CMK (cell line): ENCODE data around the gene CDC42BPB.
"Not testable (repeated sequence)": the region's sequence is repeated elsewhere in the genome, so short reads cannot be mapped to it uniquely, and the experiment has no call there.

Source experiments
- DNase-seq: peaks from one replicate; pipeline ENCODE4 v3.0.0-alpha.2; 2010; ENCODE audit warnings: low read depth

CDC42BPB gene

GRCh38 chr14:102900631-102901571, 156.4 kb downstream of the CDC42BPB start:
- no peak for DNase-seq

GRCh38 chr14:102899516-102899900, 157.8 kb downstream of the CDC42BPB start:
- no peak for DNase-seq

DNA sequence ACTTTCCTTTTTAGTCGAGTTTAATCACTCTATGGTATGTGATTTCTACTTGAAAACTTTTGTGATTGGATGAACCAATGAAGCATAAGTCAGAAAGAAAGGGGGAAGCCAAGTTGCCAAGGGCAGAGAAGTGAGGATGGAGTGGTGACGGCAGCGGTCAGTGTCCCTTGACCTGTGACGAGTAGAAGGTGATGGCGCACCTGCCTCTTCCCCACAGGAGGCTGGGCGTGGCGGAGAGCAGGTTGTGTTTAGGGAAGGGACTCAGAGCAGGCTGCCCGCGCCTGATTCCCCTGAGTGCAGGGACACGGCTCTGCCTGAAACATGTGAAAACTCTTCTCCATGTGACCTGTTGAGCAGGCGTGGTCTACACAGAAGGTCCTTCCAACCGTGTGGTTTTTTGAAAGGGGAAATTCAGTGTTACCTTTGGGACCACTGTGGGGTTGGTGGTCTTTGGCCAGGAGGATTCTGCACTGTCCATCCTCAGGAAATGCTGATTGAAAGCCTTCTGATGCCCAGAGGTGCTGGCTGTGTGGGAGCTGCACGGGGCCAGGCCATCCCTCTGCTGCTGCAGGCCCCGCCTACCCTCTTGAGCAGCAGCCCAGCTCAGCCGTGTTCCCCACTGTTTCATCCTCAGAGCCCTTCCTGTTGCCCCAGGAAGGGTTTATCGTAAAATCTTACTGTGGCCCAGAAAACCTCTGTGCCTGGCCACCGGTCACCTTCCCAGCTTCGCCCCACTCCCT, 158.4 kb downstream of the CDC42BPB start:
- DNase-seq: no peak

DNA sequence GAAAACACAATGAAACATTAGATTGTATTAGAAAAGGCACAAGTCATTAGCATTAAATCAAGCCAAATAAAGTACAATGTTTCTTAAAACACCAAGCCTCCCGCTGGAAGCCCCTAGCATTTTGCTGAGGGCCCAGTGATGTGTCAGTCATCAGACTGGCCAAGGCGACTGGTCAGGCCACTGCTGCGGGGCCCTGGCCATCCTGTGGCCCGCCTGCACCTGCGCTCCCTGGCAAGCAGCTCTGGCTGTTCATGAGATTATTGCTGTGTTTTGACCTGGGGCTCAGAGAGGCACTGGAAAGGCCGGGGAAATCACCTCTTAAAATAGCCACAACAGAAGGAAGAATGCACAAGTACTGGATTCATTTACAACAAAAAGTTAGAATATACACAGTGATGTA, 159.1 kb downstream of the CDC42BPB start:
- DNase-seq: no peak

- DNase-seq: no peak
Measured at GRCh38 chr14:102897299-102898027, 159.9 kb downstream of the CDC42BPB start.

DNA sequence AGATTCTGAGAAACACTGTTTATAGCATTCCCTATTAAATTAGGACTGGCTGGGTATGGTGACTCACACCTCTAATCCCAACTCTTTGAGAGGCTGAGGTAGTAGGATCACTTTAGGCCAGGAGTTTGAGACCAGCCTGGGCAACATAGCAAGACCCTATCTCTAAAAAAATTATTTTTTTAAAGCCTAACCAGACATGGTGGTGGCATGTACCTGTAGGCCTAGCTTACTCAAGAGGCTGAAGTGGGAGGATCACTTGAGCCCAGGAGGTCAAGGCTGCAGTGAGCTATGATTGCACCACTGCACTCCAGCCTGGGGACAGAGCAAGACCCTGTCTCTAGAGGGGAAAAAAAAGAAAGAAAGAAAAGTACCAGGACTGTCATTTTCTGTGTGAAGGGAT, 160.6 kb downstream of the CDC42BPB start:
- not testable (repeated sequence) for DNase-seq

- no peak for DNase-seq
Measured at GRCh38 chr14:102893452-102893851, 163.9 kb downstream of the CDC42BPB start.

GRCh38 chr14:102892651-102893050, 164.7 kb downstream of the CDC42BPB start:
- no peak for DNase-seq

- no peak for DNase-seq
Measured at GRCh38 chr14:102891556-102891955, 165.8 kb downstream of the CDC42BPB start.

GRCh38 chr14:102891111-102891510, 166.2 kb downstream of the CDC42BPB start:
- DNase-seq: no peak

GRCh38 chr14:102889615-102890014, 167.7 kb downstream of the CDC42BPB start:
- DNase-seq: no peak

DNA sequence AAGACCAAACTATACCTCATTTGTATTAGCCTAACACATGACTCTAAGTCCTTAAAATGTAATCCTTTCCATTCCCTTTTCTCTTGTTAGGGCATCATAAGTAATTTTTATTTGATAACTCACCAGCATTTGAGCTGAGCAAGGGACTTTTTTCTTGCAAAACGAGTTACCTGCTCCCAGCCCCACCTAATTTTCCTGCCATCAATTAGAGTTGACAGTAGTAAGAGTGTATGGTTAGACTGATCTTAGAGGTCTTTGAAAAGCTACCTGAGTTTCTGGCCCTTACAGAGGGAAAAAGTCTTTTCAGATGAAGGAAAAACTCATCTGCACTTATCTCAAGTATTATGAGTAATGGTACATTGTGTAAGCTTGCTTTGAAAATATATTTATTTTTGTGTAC, 168.6 kb downstream of the CDC42BPB start:
- no peak for DNase-seq

DNA sequence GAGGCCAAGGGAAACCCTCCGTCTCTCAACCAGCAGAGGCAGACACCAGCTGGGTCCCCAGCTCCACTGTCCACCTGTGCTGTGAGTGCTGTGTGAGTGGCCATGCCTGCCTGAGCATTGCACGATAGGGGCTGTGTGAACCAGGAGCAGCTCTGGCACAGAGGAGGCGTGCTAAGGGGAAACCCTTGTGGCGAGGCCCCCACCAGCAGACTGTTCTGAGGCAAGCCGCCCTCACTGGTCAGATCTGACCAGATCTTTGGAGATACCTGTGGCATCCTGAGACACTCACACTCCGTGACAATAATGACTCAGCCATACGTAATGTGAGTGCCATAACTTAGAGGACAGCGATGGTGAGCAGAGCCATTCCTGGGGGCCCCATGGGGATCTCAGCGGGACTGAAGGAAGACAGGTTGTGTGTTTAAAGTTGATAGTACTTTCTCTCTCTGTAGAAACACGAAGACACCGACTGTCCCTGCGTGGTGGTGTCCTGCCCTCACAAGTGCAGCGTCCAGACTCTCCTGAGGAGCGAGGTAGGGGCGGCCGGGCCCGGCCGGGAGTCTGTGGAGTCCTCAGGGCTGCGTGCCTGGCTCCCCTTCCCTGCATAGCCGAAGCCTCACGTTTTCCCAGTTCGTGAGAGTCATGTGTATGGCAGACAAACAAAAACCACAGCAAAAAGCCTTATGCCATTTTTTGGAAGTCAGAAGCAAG, 171.5 kb downstream of the CDC42BPB start:
- DNase-seq: no peak

GRCh38 chr14:102883554-102883953, 173.8 kb downstream of the CDC42BPB start:
- no peak for DNase-seq

DNA sequence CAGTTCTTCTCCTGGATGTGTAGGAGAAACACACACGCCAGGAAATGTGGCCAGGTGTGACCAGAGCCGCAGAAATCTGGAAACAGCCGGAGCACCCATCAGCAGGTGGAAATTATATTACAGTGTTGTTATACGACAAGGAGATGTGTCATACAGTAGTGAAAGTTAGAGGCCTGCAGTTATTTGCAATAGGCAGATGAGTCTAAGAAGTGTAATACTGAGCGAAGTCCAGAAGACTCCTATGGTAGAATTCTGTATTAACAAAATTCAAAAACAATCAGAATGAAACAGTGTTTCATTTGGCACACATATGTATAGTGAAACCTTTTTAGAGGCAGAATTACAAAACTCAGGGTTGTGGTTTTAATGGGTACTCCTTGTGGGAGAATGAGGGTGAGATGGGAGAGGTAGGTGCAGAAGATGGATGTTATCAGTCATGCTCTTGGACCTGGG, 174.2 kb downstream of the CDC42BPB start:
- DNase-seq: no peak
